HEK293 (cell line): ENCODE results near the gene RCSD1.

ENCODE experiments used
- CTCF ChIP-seq: fragments of 450-650 bp; formaldehyde crosslinking; IDR thresholded peaks from 2 replicates; pipeline ENCODE4 v1.5.1; 2016; ENCODE audit warnings: missing biosample characterization, missing genetic modification characterization
- ZNF184 ChIP-seq: fragments of 450-650 bp; IDR thresholded peaks from 2 replicates; pipeline ENCODE4 v1.5.1; 2018; ENCODE audit warnings: missing biosample characterization, mild to moderate bottlenecking, missing genetic modification characterization
- ZNF548 ChIP-seq: fragments of 450-650 bp; formaldehyde crosslinking; IDR thresholded peaks from 2 replicates; pipeline ENCODE4 v1.5.1; 2016; ENCODE audit warnings: missing biosample characterization, missing genetic modification characterization
- ZNF658 ChIP-seq: fragments of 450-650 bp; formaldehyde crosslinking; IDR thresholded peaks from 2 replicates; pipeline ENCODE4; 2016; ENCODE audit warnings: missing biosample characterization, missing genetic modification characterization

DNA sequence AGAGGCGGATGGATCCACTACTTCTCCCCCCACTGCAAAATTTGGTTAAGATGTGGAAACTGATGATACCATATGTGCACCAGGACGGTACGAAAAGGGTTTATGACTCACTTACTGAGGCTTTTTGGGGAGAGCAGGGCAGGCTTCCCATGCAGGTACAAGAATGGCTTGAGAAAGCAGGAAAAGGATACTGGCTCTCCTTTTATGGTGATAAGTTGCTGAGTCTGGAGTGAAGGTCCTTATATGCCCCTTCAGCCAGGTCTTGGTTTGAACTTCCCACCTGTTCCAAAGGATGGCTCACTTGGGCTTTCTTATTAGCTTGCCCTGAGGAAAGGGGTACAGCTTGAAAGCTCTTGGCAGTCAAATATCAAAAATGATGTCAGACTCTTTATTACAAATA, 114.9 kb downstream of the RCSD1 start:
- no peak for TF ChIP-seq ZNF548
- TF ChIP-seq ZNF658 (tag by site-specific recombination), result no peak
- no peak for TF ChIP-seq ZNF184 (tag by site-specific recombination)
- TF ChIP-seq CTCF (tag by site-specific recombination), result no peak
